Activated CD8-positive, alpha-beta memory T cell treated with anti-CD3 and anti-CD28 coated beads, Interleukin-2, amount 50 U/mL, for 1 hour (primary cell): ENCODE measurements around the gene SEC14L5.

Experiments
- DNase-seq: peaks from one replicate; pipeline ENCODE4 v3.0.0-alpha.2; 2020; ENCODE audit errors: extremely low read depth

Gene SEC14L5

GRCh38 chr16:5011637-5012036 lies 53.5 kb downstream of the SEC14L5 start:
- no peak for DNase-seq

GRCh38 chr16:5012887-5013286 lies 54.8 kb downstream of the SEC14L5 start:
- no peak for DNase-seq

- DNase-seq = no peak
Measured at GRCh38 chr16:5015351-5015750, 57.2 kb downstream of the SEC14L5 start.

GRCh38 chr16:5015887-5016286 lies 57.8 kb downstream of the SEC14L5 start:
- no peak for DNase-seq

- no peak for DNase-seq
Measured at GRCh38 chr16:5016967-5017677, 59.0 kb downstream of the SEC14L5 start.

- no peak for DNase-seq
Measured at GRCh38 chr16:5017678-5017969, 59.5 kb downstream of the SEC14L5 start.

- no peak for DNase-seq
Measured at GRCh38 chr16:5018793-5019192, 60.7 kb downstream of the SEC14L5 start.

- no peak for DNase-seq
Measured at GRCh38 chr16:5019775-5020174, 61.6 kb downstream of the SEC14L5 start.

- no peak for DNase-seq
Measured at GRCh38 chr16:5020551-5020950, 62.4 kb downstream of the SEC14L5 start.

GRCh38 chr16:5022521-5022920 lies 64.4 kb downstream of the SEC14L5 start:
- DNase-seq = no peak

- no peak for DNase-seq
Measured at GRCh38 chr16:5024632-5025031, 66.5 kb downstream of the SEC14L5 start.

- DNase-seq = no peak
Measured at GRCh38 chr16:5025171-5025632, 67.1 kb downstream of the SEC14L5 start.

- no peak for DNase-seq
Measured at GRCh38 chr16:5026664-5027063, 68.5 kb downstream of the SEC14L5 start.

GRCh38 chr16:5027086-5027485 lies 69.0 kb downstream of the SEC14L5 start:
- DNase-seq = no peak

GRCh38 chr16:5027575-5028235 lies 69.6 kb downstream of the SEC14L5 start:
- no peak for DNase-seq

GRCh38 chr16:5028950-5029475 lies 70.9 kb downstream of the SEC14L5 start:
- no peak for DNase-seq

- no peak for DNase-seq
Measured at GRCh38 chr16:5030251-5030870, 72.2 kb downstream of the SEC14L5 start.

GRCh38 chr16:5031601-5032000 lies 73.5 kb downstream of the SEC14L5 start:
- no peak for DNase-seq

- no peak for DNase-seq
Measured at GRCh38 chr16:5032748-5033167, 74.6 kb downstream of the SEC14L5 start.

- peak; percentile 37 for DNase-seq
Measured at GRCh38 chr16:5033256-5034166, 75.4 kb downstream of the SEC14L5 start, which contains the start of gene NAGPA. Gene NAGPA (minus strand): TSS chr16:5033935. CDS start chr16:5033914, 21 bp downstream.

GRCh38 chr16:5034167-5034523 lies 76.0 kb downstream of the SEC14L5 start:
- no peak for DNase-seq

GRCh38 chr16:5035909-5036227 lies 77.7 kb downstream of the SEC14L5 start:
- no peak for DNase-seq
